Measurements from ENCODE around the gene AKAP12.
"Not testable (repeated sequence)": the region's sequence is repeated elsewhere in the genome, so short reads cannot be mapped to it uniquely, and the experiment has no call there.

DNA sequence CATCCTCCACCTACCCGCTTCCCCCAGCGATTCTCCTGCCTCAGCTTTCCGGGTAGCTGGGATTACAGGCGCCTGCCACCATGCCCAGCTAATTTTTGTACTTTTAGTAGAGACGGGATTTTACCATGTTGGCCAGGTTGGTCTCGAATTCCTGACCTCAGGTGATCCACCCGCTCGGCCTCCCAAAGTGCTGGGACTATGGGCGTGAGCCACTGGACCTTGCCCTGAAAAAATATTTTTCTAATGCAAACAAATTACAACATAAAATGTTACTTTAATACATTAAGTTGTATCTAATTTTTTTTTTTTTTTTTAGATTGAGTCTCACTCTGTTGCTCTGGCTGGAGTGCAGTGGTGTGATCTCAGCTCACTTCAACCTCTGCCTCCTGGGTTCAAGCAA lies 142.9 kb downstream of the AKAP12 start:
- not testable (repeated sequence) for TF ChIP-seq JUN (IDR thresholded peaks at IDR 0.05); POLR2A (IDR thresholded peaks at IDR 0.05; ENCODE audit: low read length); ESRRA (IDR thresholded peaks at IDR 0.05; ENCODE audit: borderline replicate concordance, low read length); RNF2 (IDR thresholded peaks at IDR 0.05; ENCODE audit: borderline replicate concordance, low read depth); POLR2AphosphoS2 (conservative IDR thresholded peaks at IDR 0.05; ENCODE audit: low read length); CBX8 (IDR thresholded peaks at IDR 0.05)
